Kidney epithelial cell (primary cell): ENCODE measurements around the gene MTSS2. TPM values are rescaled to one million over a fixed set of nuclear protein-coding genes. Genes with fewer than 3 reads are reported as not detected.
A peak's percentile ranks its signal among the peaks of the same experiment; 100 is the strongest.

Experiments used
- DNase-seq: peaks from one replicate; pipeline ENCODE4 v3.0.0-alpha.2; 2010; ENCODE audit warnings: low read depth
- H3K27me3 ChIP-seq: 2 replicates; pipeline ENCODE4 v1.6.0; 2011; ENCODE audit warnings: low read length; ENCODE audit not compliant: control insufficient read depth, insufficient read depth
- H3K36me3 ChIP-seq: 2 replicates; pipeline ENCODE4 v1.5.1; 2011; ENCODE audit warnings: low read length; ENCODE audit not compliant: control insufficient read depth, insufficient read depth
- H3K4me3 ChIP-seq: 2 replicates; pipeline ENCODE4 v1.5.1; 2011; ENCODE audit warnings: low read depth, mild to moderate bottlenecking, control low read depth, low read length
- CTCF ChIP-seq: IDR thresholded peaks from 2 replicates; pipeline ENCODE4 v1.5.1; 2011; ENCODE audit warnings: mild to moderate bottlenecking, moderate library complexity, low read length, control low read depth, inconsistent platforms; ENCODE audit not compliant: insufficient read depth, poor library complexity, severe bottlenecking
- total RNA-seq: library from RNA; depleted of rRNA; stranded (reverse); fragments of >200 nt; gene quantifications from 2 replicates; pipeline ENCODE4 v1.2.3, GENCODE V29; 2015

Gene MTSS2
- total RNA-seq, 1 donor from 2014 or later: 19.8 TPM

- TF ChIP-seq CTCF: no peak
- Histone ChIP-seq H3K27me3 (no peaks in the 10 kb centered on the region), H3K36me3 (no peaks in the 10 kb centered on the region), H3K4me3 (no peak overlapping the region)
- no peak for DNase-seq
Observed at GRCh38 chr16:70703835-70704381, 18.1 kb upstream of the MTSS2 start.

DNA sequence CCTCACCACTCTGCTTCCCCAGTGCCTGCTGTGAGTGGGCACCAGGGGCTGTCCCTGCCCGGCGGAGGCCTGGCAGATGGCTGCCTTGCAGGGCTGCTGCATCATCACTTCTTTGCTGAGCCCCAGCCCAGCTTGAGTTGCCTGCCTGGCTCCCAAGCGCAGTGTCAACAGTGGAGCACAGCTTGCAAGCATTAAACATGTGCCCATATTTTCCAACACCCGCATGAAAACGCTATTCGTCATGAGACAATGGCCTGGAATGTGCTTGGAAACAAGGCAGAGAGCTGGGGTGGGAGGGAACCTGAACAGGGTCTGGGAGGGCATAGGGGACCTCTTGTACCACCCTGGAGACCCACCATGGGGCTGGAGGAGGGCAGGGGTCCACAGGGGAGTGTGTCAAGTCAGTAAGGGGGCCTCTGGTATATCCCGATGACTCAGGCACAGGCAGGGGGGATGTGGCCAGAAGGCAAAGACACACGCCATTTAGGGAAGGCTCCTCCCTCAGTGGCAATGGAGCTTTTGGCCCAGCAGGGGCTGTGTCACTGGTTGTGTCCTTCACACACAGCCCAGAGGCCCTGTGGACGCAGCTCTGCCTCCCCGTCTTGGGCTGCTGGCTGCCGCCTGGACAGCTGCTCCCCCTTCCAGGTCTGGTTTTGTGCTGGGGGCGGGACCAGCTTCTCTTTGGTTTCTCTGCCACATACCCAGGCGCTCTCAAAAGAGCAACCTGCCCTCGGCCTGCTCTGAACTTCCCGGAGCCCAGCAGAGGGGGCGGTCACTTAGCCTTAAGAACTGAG is 17.4 kb upstream of the MTSS2 start:
- H3K4me3 ChIP-seq: no peak overlapping the region
- peaks cover under 1% of the 10 kb centered on the region for H3K36me3 ChIP-seq
- DNase-seq: no peak
- H3K27me3 ChIP-seq: no peaks in the 10 kb centered on the region
- TF ChIP-seq CTCF: peak; percentile 37

DNA sequence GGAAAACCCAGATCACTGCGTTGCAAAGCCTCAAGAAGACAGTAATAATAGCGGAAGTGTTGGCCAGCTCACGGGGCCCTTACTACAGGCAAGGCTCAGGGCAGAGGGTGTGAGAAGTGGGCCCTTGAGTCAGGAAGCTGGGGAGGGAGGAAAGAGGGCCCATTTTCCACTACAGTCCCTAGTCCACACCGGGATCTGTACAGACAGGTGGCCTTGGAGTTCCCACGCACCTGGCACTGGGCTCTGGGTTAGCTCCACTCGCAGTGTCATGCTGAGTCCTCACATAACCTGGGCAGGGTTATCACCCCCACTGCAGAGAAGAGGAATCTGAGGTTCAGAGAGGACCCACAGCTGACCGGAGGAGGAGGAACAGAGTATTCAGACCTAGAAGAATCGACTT is 16.8 kb upstream of the MTSS2 start:
- peaks cover 1% of the 10 kb centered on the region for H3K36me3 ChIP-seq
- H3K4me3 ChIP-seq: no peak overlapping the region
- no peak for TF ChIP-seq CTCF
- DNase-seq: no peak
- no peaks in the 10 kb centered on the region for H3K27me3 ChIP-seq

- Histone ChIP-seq H3K4me3 (no peak overlapping the region), H3K27me3 (no peaks in the 10 kb centered on the region), H3K36me3 (peaks cover 1% of the 10 kb centered on the region)
- no peak for TF ChIP-seq CTCF
- DNase-seq: no peak
Observed at GRCh38 chr16:70701998-70702397, 16.1 kb upstream of the MTSS2 start.

DNA sequence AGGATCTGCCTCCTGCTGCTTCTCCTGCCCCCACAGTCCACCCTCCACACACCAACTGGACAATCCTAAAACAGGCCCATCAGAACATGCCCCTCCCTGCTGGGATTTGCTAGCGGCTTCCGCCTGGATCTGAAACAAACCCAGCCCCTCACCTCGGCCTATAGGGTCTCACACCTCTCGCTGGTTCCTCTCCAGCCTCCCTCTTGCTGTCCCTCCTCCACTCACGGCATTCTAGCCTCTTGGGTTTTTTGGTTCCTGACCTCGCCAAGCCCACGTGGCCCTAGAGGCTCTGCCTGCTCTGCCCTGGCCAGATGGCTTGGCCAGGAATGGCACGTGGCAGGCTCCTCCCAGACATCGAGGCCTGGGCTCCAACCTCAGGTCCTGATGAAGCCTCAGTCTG is 15.7 kb upstream of the MTSS2 start:
- TF ChIP-seq CTCF: no peak
- H3K36me3 ChIP-seq: peaks cover 1% of the 10 kb centered on the region
- DNase-seq: no peak
- no peak overlapping the region for H3K4me3 ChIP-seq
- H3K27me3 ChIP-seq: no peaks in the 10 kb centered on the region
